ENCODE results near the gene NPR2.

The NPR2 gene

DNA sequence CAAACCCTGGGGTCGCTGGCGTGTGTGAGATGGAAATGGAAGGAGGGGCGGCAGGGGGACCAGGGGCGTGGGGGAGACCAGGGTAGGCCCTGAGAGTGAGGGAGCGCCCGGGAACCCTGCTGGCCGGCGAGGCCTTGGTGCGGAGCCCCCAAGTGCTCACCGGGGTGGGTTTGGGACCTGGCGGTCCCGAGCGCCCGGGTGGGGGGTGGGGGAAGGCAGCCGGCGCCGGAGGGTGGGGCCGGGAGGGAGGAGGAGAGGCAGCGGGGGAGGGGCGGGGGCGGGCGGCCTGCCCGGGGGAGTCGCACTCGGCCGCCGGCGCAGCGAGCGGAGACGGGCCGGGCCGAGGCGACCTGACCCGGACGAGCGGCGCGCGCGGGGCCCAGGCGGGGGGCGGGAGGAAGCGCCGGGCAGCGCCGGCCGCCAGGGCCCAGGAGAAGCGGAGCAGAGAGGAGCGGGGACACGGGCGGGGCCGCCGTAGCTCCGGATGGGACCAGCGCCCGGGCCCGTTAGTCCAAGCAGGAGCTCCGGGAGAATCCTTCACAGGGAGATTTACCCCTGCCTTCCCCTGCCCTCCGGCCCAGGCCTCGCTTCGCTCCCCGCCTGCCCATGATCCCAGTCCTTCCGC lies at the start of gene NPR2:
TSS of gene NPR2 (plus strand) at position 295 of the 625 bp plus-strand sequence. CDS start 818 bp downstream, outside the sequence.
- DNase-seq (ENCODE audit: low read depth in 2 of 2), result no peak

GRCh38 chr9:35741740-35742139 lies 49.7 kb upstream of the NPR2 start:
- DNase-seq (ENCODE audit: low read depth in 2 of 2), result no peak

GRCh38 chr9:35743452-35743851 lies 47.9 kb upstream of the NPR2 start:
- no peak for DNase-seq (ENCODE audit: low read depth in 2 of 2)

DNA sequence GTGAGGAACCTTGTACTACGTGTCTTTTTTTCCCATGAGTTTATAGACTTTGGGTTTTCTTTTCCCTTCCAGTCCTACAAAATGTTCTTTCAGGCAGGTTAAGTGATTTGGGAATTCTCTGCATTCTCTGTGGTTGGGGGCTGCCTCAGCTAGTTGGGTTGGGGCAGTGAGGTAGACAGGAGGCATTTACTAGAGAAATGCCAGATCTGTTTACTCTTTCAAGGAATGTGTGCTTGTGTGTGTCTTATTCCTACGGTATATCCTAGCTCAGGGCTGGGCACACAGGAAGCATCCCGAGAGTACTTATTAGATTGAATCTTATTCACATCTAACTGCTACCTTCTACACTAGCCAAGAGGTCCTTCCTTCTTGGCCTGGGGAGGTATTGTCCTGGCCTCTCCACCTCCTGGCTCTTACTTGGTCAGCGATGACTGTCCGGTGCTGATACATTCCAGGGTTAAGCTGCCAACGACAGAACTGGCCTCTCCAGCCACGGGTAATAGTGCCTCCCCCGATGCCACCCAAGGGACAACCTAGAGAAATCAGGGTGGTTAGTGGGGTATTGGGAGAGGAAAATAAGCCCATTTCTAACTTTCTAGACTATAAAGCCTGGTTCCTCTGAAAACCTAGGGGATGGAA lies 47.4 kb upstream of the NPR2 start:
- no peak for DNase-seq (ENCODE audit: low read depth in 2 of 2)

GRCh38 chr9:35745569-35745968 lies 45.8 kb upstream of the NPR2 start:
- DNase-seq (ENCODE audit: low read depth in 2 of 2), result no peak

DNA sequence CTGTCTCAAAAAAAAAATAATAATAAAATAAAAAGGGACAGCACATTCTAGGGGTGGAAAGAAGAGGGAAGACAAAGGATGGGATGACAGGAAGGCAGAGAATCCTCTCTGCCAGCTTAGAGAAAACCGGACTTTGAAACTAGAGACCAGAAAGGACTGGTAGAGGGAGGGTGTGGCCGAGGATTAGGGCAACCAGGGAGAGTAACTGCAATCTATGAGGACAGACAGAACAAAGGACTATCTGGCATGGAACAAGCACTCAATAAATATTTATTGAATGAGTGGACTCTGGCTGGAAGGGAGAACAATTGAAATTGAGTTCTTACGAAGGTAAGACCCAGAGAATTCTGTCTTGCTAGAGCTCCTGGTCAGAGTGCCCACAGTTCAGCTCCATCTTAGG lies 44.8 kb upstream of the NPR2 start:
- DNase-seq (ENCODE audit: low read depth in 2 of 2), result no peak

- DNase-seq (ENCODE audit: low read depth in 2 of 2), result no peak
Measured at GRCh38 chr9:35748242-35748857, 43.0 kb upstream of the NPR2 start.

- DNase-seq (ENCODE audit: low read depth in 2 of 2), result peak; percentile 68 to 71
Measured at GRCh38 chr9:35748858-35749514, 42.4 kb upstream of the NPR2 start, which contains the start of the genes GBA2 and RGP1. Gene GBA2, minus strand, starts transcription at chr9:35749228. Its CDS starts 524 bp downstream, at chr9:35748704. Gene RGP1, plus strand, starts transcription at chr9:35749287. Its CDS starts 469 bp downstream, at chr9:35749756.

DNA sequence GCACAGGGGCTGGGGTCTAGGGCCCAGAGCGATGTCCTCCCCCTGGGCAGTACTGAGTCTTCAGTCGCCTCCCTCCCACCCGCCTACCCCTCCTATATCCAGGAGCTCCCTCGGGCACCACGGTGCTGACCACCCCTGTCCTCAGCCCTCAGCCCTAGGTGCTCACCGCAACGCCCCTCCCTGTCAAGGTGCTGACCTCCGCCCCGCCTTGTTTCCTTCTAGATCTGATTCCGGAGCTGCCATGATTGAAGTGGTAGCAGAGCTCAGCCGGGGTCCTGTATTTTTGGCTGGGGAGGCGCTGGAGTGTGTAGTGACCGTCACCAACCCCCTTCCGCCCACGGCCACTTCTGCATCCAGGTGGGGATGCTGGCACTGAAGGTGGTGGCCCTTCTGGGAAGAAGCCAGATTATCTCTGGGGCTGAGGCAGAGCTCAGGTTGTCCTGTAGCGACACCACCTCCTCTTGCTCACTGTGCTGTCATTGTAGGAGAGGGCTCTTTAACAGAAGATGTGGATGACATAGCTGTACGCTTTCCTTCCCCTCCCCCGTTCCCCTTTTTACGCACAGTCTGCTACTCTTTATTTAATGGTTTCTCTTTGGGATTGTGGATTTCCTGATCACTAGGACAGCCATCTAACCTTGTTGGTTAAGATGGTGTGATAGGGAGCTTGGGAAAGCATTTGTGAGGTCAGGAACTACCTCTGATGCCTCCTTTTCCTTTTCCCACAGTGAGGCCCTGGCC lies 41.7 kb upstream of the NPR2 start:
- DNase-seq (ENCODE audit: low read depth in 2 of 2), result peak in 1 of 2 donors; percentile 9

DNA sequence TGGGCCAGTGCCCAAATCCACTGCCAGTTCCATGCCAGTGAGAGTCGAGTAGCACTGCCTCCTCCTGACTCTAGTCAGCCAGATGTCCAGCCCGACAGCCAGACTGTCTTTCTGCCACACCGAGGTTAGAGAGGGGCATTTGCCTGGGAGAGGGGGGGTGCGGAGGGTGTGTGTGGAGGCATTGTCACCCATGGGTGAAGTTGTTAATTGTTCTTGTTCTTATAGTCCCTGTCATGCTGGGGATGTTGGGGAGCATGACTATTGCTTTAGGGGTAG lies 41.2 kb upstream of the NPR2 start:
- no peak for DNase-seq (ENCODE audit: low read depth in 2 of 2)

GRCh38 chr9:35753466-35753865 lies 37.9 kb upstream of the NPR2 start:
- DNase-seq (ENCODE audit: low read depth in 2 of 2), result no peak

GRCh38 chr9:35754264-35754663 lies 37.1 kb upstream of the NPR2 start, which contains the start of gene MSMP:
Gene MSMP, minus strand, starts transcription at chr9:35754276. Its CDS starts 147 bp downstream, at chr9:35754129.
- no peak for DNase-seq (ENCODE audit: low read depth in 2 of 2)

DNA sequence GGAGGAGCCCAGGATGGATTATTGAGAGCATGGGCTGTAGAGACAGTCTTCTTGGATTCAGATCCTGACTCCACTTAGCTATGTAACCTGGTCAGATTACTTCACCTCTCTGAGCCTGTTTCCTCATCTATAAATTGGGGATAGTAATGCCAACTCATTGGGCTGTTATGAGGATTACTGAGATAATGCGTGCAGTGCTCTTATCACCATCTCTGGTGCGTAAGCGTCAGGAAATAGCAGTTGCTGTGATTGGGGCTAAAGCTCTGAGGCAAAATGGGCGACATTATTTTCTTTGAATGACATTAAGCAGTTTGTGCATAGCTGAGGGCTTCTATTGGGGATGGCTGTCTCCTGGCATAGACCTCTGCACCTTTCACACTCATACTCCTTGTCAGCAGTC lies 36.3 kb upstream of the NPR2 start:
- no peak for DNase-seq (ENCODE audit: low read depth in 2 of 2)

- DNase-seq (ENCODE audit: low read depth in 2 of 2), result peak; percentile 69 to 70
Measured at GRCh38 chr9:35756275-35757225, 34.8 kb upstream of the NPR2 start.

- peak; percentile 4 to 9 for DNase-seq (ENCODE audit: low read depth in 2 of 2)
Measured at GRCh38 chr9:35757226-35757891, 34.0 kb upstream of the NPR2 start.

DNA sequence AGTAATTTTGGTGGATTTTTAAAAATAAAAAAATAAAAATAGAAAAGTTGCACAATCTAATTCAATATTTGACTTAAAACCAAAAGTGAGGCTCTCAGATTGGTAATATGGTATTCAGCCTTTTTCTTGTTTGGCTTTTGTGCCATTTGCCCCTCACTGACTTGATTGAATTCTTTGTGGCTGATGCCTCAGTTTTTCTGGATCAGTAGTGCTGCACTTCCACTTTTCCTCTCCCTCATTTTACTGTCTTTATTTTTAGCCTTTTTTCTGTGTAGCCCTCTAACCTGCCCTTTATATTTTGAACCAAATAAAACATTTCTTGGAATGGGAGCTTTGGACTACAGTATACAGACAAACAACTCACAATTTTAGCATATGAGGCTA lies 33.5 kb upstream of the NPR2 start:
- DNase-seq (ENCODE audit: low read depth in 2 of 2), result no peak

- no peak for DNase-seq (ENCODE audit: low read depth in 2 of 2)
Measured at GRCh38 chr9:35758475-35759050, 32.8 kb upstream of the NPR2 start.

DNA sequence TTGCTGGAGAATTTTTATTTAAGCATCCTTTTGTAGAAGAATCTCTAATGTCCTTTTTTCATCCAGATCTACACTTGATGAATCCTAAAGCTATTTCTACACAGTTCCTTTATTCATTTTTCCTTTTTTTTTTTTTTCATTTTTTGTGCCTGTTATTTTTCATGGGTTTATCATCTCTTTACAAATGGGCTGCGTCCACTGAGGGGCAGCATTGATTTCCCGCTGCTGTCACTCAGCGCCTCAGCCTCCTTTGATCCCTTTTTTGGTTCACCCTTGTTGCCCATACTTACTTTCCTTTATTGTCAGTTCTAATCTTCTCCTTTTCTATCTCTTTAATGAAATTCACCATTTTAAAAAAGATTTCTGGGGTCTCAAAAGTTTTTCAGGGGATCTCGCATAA lies 31.6 kb upstream of the NPR2 start:
- DNase-seq (ENCODE audit: low read depth in 2 of 2), result no peak

- DNase-seq (ENCODE audit: low read depth in 2 of 2), result no peak
Measured at GRCh38 chr9:35760651-35761050, 30.7 kb upstream of the NPR2 start.

DNA sequence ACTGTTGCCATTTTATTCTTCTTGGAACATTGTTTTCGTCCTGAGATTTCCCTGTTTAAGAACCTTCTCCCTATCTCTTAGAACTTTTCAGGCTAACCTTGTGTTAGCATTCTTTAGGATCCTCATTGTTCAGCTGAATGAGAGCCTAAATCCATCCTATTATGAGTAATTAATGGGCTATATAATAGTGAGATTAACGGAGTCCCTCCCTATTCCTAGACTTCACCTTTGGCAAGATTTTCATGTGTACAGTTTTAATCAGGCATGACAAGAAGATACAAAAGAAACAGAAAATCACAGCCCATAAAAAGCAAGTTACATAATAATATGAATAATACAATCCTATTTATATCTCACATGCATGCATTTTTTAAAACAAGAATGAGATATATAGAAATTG lies 28.2 kb upstream of the NPR2 start:
- DNase-seq (ENCODE audit: low read depth in 2 of 2), result no peak

Measured in stimulated activated CD8-positive, alpha-beta memory T cell treated with anti-CD3 and anti-CD28 coated beads, Interleukin-15, amount 100 ng/mL, for 48 hours (primary cell).